GM12872 (cell line): ENCODE results near the gene LSMEM2.

Source experiments
- TF ChIP-seq, protein P1 (sequence below): IDR thresholded peaks from 3 replicates; pipeline ENCODE4 v1.5.1; 2011; ENCODE audit warnings: low read depth, mild to moderate bottlenecking, low read length, moderate library complexity; ENCODE audit not compliant: insufficient read depth

The LSMEM2 gene

DNA sequence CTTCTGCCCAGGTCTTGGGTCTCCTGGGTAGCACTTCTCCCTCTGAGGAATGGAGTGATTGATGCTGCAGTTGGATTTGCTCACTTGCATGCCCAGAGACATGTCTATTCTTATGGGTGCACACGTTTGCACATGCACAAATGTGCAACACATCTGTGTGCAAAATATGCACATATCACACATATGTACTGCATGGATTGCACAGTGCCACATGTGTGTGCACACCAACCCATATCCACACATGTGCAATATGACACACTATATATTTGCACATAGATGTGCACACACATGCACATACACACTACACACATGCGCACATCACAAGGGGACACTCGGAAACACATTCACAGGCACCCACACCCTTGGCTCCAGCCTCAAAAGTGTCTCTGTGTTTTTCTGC lies 10.6 kb upstream of the LSMEM2 start:
- TF ChIP-seq, protein P1, sequence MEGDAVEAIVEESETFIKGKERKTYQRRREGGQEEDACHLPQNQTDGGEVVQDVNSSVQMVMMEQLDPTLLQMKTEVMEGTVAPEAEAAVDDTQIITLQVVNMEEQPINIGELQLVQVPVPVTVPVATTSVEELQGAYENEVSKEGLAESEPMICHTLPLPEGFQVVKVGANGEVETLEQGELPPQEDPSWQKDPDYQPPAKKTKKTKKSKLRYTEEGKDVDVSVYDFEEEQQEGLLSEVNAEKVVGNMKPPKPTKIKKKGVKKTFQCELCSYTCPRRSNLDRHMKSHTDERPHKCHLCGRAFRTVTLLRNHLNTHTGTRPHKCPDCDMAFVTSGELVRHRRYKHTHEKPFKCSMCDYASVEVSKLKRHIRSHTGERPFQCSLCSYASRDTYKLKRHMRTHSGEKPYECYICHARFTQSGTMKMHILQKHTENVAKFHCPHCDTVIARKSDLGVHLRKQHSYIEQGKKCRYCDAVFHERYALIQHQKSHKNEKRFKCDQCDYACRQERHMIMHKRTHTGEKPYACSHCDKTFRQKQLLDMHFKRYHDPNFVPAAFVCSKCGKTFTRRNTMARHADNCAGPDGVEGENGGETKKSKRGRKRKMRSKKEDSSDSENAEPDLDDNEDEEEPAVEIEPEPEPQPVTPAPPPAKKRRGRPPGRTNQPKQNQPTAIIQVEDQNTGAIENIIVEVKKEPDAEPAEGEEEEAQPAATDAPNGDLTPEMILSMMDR, result no peak

DNA sequence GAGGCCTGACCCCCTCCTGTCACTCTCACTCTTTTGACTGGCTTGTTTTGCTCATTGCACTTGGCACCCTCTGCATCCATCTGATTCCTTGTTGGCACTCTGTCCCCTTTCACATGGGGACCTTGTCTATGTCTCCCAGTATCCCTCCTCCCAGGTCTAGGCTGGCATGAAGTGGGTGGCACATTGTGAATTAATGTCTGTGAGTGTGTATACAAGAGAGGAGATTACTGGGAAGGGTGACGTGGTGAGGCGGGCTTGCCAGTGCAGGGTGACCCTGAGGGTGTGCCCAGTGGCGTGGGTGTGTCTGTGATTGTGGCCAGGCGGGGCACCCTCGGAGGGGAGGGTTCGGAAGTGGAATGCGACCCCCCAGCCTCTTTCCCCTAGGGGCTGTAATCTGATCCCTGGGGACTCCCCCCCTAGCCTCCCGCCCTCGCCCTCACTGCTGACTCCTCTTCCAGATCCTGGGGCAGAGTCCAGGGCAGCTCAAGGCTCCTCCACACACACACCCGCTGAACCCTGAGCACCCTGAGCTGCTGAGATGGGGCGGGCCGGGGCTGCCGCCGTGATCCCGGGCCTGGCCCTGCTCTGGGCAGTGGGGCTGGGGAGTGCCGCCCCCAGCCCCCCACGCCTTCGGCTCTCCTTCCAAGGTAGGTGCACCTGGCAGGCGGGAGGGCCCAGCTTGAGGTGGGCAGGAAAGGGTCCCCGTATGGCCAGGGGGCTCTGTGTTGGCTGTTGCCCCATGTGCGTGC lies 10.0 kb upstream of the LSMEM2 start, which contains the start of gene SEMA3B:
Gene SEMA3B (plus strand): TSS at position 445 of the 749 bp plus-strand sequence. CDS start 94 bp downstream, at position 539.
- TF ChIP-seq, protein P1, result no peak

DNA sequence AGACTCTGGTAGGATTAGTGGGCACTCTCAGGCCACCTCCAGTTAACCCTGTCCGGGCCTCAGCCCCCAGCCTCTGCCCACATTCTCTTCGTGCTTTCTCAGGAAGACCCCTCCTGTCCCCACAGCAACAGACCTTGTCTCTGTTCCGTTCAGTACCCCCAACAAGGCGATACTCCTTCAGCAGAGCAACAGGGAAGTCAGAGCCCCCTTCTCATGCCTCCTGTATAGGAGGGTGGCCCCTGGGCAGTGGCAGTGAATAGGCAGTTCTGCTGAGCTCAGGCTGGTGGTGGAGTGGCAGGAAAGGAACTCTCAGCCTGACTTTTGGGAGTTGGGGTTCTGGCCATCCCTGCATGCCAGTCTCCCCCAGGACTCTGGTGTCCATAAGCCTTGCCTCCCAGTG lies 9.4 kb upstream of the LSMEM2 start:
- TF ChIP-seq, protein P1, result no peak

DNA sequence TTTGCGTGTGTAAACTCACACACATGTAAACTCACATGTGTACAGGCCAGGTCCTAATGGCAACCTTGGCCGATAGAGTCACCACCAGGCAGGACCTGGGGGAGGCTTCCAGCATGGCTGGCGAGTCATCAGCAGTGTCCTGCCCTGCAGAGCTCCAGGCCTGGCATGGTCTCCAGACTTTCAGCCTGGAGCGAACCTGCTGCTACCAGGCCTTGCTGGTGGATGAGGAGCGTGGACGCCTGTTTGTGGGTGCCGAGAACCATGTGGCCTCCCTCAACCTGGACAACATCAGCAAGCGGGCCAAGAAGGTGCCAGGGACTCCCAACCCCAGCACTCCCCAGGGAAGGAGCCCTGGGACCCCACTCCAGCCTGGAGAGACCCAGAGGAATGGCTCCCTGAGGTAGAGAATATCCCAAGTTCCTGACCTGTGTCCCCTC lies 8.9 kb upstream of the LSMEM2 start:
- TF ChIP-seq, protein P1, result no peak

DNA sequence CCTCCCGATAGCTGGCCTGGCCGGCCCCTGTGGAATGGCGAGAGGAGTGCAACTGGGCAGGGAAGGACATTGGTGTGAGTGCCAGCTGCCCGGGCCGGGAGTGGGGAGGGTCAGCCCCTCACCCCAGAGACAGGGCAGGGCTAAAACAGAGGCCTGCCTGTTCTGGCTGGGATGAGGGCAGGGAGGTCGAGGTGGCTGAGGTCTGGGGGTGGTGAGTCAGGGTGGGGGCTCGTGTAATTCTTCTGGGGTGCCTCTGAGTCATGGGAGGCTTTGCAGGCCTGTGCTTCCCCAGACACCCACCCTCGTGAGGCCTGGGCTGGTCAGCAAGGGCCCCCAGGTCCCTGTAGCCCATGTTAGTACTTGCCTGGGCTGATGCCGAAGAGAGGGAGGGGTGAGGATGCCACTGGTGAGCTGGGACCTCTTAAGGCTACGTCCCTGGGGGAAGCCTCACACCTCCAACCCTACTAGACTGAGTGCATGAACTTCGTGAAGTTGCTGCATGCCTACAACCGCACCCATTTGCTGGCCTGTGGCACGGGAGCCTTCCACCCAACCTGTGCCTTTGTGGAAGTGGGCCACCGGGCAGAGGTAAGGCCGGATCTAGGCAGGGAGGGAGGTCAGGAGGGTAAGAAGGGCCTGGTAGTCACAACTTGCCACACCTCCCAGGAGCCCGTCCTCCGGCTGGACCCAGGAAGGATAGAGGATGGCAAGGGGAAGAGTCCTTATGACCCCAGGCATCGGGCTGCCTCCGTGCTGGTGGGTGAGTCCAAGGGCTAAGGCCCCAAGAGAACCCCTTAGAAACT lies 8.3 kb upstream of the LSMEM2 start:
- TF ChIP-seq, protein P1, result no peak

DNA sequence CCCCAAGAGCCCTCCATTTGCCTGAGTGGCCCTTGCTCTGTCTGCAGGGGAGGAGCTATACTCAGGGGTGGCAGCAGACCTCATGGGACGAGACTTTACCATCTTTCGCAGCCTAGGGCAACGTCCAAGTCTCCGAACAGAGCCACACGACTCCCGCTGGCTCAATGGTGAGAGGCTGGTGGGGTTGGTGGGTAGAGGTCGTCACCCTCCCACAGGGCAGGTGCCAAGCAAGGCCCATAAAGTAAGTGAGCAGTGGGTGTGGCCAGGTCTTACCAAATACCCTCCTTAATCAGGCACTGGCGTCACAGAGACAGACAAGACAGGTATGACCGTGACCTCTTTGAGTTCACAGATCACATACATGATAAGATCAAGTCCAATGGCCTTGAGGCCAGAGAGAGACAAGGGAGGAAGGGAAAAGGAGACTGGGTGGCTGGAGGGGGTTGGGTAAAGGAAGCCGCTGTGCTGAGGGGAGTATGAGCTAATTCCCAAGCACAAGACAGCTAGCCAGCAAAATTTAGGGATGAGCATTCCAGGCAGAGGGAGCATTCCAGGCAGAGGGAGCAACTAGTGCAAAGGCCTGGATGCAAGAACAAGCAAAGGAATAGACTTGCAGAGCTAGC lies 7.5 kb upstream of the LSMEM2 start:
- TF ChIP-seq, protein P1, result no peak

DNA sequence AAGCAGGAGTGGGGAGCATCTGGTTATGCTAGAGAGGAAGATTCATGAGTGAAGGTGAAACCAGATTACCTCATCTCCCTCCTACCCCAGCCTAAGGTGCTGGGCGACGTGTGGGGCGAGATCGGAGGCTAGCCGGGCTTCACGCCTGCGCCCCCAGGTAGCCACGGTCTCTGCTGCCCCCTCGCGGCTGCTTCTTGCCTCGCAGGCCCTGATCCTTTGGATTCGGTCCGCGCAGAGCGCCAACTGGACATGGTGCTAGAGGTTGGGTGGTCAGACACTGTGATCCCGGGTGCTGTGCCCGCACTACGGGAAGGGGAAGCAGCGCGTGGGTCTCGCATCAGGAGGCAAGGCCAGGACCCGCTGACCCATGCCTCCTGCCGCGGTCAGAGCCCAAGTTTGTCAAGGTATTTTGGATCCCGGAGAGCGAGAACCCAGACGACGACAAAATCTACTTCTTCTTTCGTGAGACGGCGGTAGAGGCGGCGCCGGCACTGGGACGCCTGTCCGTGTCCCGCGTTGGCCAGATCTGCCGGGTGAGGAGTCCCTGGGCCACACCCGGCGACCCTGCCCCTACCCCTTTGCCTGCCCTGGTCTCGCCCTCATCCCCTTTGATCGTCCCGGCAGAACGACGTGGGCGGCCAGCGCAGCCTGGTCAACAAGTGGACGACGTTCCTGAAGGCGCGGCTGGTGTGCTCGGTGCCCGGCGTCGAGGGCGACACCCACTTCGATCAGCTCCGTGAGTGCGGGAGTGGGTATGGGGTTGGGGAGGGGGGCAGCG lies 5.8 kb upstream of the LSMEM2 start:
- TF ChIP-seq, protein P1, result peak; percentile 95
